OCI-LY7 (cell line): ENCODE data around the gene ADISSP. TPM values are rescaled to one million over a fixed set of nuclear protein-coding genes. Genes with fewer than 3 reads are reported as not detected.

Source experiments
- BruUV-seq: library from RNA; stranded (reverse); fragments of 400-500 nt; replicated peaks from 2 replicates; lab custom pipeline; 2021; lab: Mats Ljungman, UMichigan
- CTCF ChIA-PET: fragments of 300-600 bp; sonication (Branson Sonifier 250); formaldehyde crosslinking; loops from one replicate; lab custom pipeline; 2022; ENCODE audit warnings: antibody characterized with exemption; ENCODE audit not compliant: unreplicated experiment; lab: Charles Lee
- POLR2A ChIA-PET: fragments of 300-600 bp; sonication (Branson Sonifier 250); formaldehyde crosslinking; loops from one replicate; lab custom pipeline; 2022; ENCODE audit warnings: antibody characterized with exemption; lab: Charles Lee
- DNase-seq: peaks from one replicate; pipeline ENCODE4 v3.0.0-alpha.2; 2015; ENCODE audit warnings: low spot score
- H2AFZ ChIP-seq: fragments of 200-600 bp; sonication (generic), shearing (Covaris generic); 2 replicates; pipeline ENCODE4 v1.6.1; 2014; ENCODE audit warnings: mild to moderate bottlenecking, antibody characterized with exemption, low read length, moderate library complexity
- H3K27ac ChIP-seq: fragments of 200-600 bp; sonication (generic); 2 replicates; pipeline ENCODE4 v1.5.1; 2014; ENCODE audit warnings: mixed run types, low read depth, mild to moderate bottlenecking, moderate library complexity, low read length, inconsistent platforms; ENCODE audit not compliant: poor library complexity, severe bottlenecking
- H3K36me3 ChIP-seq: fragments of 200-600 bp; sonication (generic); 2 replicates; pipeline ENCODE4 v1.6.1; 2014; ENCODE audit warnings: mild to moderate bottlenecking, antibody characterized with exemption, low read length, moderate library complexity, mixed read lengths; ENCODE audit not compliant: insufficient read depth
- H3K4me1 ChIP-seq: fragments of 200-600 bp; sonication (generic); 2 replicates; pipeline ENCODE4 v1.5.1; 2014; ENCODE audit warnings: mild to moderate bottlenecking, low read length; ENCODE audit not compliant: insufficient read depth, poor library complexity, severe bottlenecking
- H3K4me2 ChIP-seq: fragments of 200-600 bp; sonication (generic); 2 replicates; pipeline ENCODE4 v1.6.1; 2014; ENCODE audit warnings: mild to moderate bottlenecking, low read length
- H3K4me3 ChIP-seq: fragments of 200-600 bp; sonication (generic); 2 replicates; pipeline ENCODE4 v1.5.1; 2014; ENCODE audit warnings: mild to moderate bottlenecking, low read depth, low read length; ENCODE audit not compliant: poor library complexity, severe bottlenecking
- H3K79me2 ChIP-seq: fragments of 200-600 bp; sonication (generic); 2 replicates; pipeline ENCODE4 v1.6.1; 2016; ENCODE audit warnings: low read depth, mild to moderate bottlenecking, low read length, moderate library complexity, mixed read lengths; ENCODE audit not compliant: insufficient read depth
- H3K9me2 ChIP-seq: fragments of 200-600 bp; sonication (generic); 2 replicates; pipeline ENCODE4 v1.6.1; 2016; ENCODE audit warnings: mild to moderate bottlenecking, low read length, mixed read lengths; ENCODE audit not compliant: insufficient read depth
- H3K9me3 ChIP-seq: fragments of 200-600 bp; sonication (generic); 2 replicates; pipeline ENCODE4 v1.6.1; 2014; ENCODE audit warnings: mild to moderate bottlenecking, mixed run types, low read length, mixed read lengths
- H4K20me1 ChIP-seq: fragments of 200-600 bp; sonication (generic); 2 replicates; pipeline ENCODE4 v1.6.1; 2014; ENCODE audit warnings: mild to moderate bottlenecking, antibody characterized with exemption, low read length, moderate library complexity, mixed read lengths; ENCODE audit not compliant: insufficient read depth
- EZH2phosphoT487 ChIP-seq: fragments of 200-600 bp; sonication (generic); IDR thresholded peaks from 2 replicates; pipeline ENCODE4 v1.6.1; 2018; ENCODE audit warnings: low read depth, borderline replicate concordance, mild to moderate bottlenecking, mixed run types, antibody characterized with exemption, low read length, moderate library complexity, mixed read lengths
- intact Hi-C: fragments of 100-400 bp; cut with micrococcal nuclease; formaldehyde crosslinking; loops from one replicate; pipeline ENCODE4 v1.10.0; 2022; ENCODE audit not compliant: unreplicated experiment
- total RNA-seq, 2 experiments: library from RNA; depleted of rRNA in 1 of 2; stranded (reverse); fragments of >200 nt in 1 of 2; shearing (Covaris generic) in 1 of 2; gene quantifications; 2 replicates each; pipeline ENCODE4 v1.2.3, GENCODE V29; 2014 to 2022
- TF ChIP-seq, protein P1 (sequence below): fragments of 200-600 bp; sonication (generic); conservative IDR thresholded peaks from 2 replicates; pipeline ENCODE4 v1.5.1; 2014; ENCODE audit warnings: mild to moderate bottlenecking, antibody characterized with exemption, low read length, moderate library complexity, mixed read lengths

Gene ADISSP
- total RNA-seq, 2 experiments from 2014 or later, result 64.4 to 66.7 TPM

DNA sequence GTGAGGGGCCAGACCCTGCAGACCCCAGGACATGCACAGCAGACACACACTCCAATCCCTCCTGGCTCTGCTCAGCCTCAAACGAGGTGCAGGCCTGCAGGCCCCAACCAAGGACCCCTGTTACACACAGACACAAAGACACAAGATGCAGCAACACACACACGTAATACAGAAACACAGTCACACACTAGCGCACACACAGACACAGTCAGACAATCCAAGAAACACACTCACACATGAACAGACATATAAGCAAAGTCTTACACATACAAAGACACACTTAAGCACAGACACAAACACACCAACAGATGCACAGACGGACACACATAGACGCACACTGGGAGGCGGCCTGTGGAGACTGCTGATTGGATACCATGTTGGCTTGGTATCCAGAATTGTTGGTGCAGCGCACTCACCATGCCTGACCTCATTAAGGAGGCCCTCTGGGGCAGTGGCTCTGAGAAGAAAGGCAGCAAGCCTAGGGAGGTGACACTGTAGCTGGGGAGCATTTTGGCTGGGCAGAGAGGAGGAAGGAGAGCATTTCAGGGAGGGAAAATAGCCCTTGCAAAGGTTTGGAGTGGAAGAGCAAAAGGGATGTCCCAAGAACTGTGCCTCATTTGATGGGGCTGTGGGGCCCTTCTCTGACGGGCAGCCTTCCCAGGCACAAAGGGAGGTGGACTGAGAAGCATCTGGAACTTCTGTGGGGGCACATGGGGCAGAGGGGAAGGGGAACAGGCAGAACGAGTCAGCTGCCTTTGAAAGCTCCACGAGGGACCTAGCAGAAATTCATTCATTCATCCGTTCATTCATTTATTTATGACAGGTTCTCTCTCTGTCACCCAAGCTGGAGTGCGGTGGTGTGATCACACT, 36.5 kb downstream of the ADISSP start:
- H4K20me1 ChIP-seq, result no peaks in the 10 kb centered on the region
- no TSS peak for BruUV-seq
- no peak overlapping the region for H3K4me2 ChIP-seq
- H3K4me1 ChIP-seq, result no peaks in the 10 kb centered on the region
- H3K27ac ChIP-seq, result no peak overlapping the region
- H2AFZ ChIP-seq, result no peak overlapping the region
- ChIA-PET CTCF (no interaction called here), POLR2A (interaction anchor here (0.6 kb wide), 1 partner anchor 240 kb away, joined by 3 read pairs; no protein-coding TSS in a partner anchor)
- no peak overlapping the region for H3K4me3 ChIP-seq
- H3K36me3 ChIP-seq, result no peaks in the 10 kb centered on the region
- no peaks in the 10 kb centered on the region for H3K9me2 ChIP-seq
- TF ChIP-seq, protein P1, sequence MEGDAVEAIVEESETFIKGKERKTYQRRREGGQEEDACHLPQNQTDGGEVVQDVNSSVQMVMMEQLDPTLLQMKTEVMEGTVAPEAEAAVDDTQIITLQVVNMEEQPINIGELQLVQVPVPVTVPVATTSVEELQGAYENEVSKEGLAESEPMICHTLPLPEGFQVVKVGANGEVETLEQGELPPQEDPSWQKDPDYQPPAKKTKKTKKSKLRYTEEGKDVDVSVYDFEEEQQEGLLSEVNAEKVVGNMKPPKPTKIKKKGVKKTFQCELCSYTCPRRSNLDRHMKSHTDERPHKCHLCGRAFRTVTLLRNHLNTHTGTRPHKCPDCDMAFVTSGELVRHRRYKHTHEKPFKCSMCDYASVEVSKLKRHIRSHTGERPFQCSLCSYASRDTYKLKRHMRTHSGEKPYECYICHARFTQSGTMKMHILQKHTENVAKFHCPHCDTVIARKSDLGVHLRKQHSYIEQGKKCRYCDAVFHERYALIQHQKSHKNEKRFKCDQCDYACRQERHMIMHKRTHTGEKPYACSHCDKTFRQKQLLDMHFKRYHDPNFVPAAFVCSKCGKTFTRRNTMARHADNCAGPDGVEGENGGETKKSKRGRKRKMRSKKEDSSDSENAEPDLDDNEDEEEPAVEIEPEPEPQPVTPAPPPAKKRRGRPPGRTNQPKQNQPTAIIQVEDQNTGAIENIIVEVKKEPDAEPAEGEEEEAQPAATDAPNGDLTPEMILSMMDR, result no peak
- TF ChIP-seq EZH2phosphoT487, result no peak
- no peak for DNase-seq
- no peaks in the 10 kb centered on the region for H3K79me2 ChIP-seq
- intact Hi-C loops, result no loop called here
- no peaks in the 10 kb centered on the region for H3K9me3 ChIP-seq

DNA sequence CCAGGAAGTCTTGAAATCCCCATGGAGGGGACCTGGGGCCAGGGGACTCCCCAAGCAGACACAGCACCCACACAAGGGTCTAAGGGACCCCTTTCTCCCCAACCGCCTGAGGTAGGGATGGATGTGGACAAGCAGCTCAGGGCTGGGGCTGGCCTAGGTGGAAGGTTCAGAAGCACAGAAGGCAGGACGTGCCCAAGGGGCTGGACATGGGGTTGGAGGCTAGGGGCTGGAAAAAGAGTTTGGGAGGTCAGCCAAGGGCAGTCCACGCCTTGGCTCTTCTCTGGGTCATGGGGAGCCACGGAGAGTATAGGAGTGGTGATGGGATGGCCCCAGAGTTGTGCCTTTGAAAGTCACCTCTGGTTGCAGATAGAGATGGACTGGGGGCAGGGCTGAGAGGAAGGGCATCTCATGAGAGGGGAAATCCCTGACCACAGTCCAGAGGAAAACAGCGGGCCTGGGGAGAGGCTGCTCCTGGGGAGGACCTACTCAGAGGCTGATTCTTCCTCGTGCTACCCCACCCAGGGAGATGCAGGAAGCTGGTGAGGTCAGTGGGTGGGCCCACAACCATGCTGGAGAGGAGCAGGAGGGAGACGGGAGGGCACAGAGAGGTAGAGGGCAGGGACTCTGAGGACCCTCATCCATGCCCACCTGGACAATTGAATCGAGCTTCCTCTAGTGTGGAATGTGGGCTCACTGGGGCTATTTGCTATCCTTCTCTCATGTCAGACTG, 37.6 kb downstream of the ADISSP start:
- Histone ChIP-seq H2AFZ (no peak overlapping the region), H3K9me2 (no peaks in the 10 kb centered on the region), H3K4me3 (no peak overlapping the region), H4K20me1 (no peaks in the 10 kb centered on the region), H3K27ac (no peak overlapping the region), H3K79me2 (no peaks in the 10 kb centered on the region), H3K4me2 (no peak overlapping the region), H3K4me1 (no peaks in the 10 kb centered on the region), H3K36me3 (no peaks in the 10 kb centered on the region), H3K9me3 (no peaks in the 10 kb centered on the region)
- BruUV-seq, result no TSS peak
- no peak for DNase-seq
- CTCF ChIA-PET, result no interaction called here
- TF ChIP-seq, protein P1, result no peak
- TF ChIP-seq EZH2phosphoT487, result no peak
- POLR2A ChIA-PET, result no interaction called here
- intact Hi-C loops, result no loop called here
